ENCODE data around the gene SUGP1.

SUGP1 gene

GRCh38 chr19:19226663-19227062 is 93.6 kb downstream of the SUGP1 start:
- no peak for DNase-seq

- DNase-seq = no peak
Measured at GRCh38 chr19:19226204-19226603, 94.1 kb downstream of the SUGP1 start.
